ENCODE measurements around the gene ZBTB1. TPM values are rescaled to one million over a fixed set of nuclear protein-coding genes. Genes with fewer than 3 reads are reported as not detected.

The ZBTB1 gene
- total and polyA plus RNA-seq, 10 of the 15 experiments (the other 5 are each of a cell fraction or from before 2014, with no cell fraction given) = 12.3 to 127 (median 40.0) TPM

DNA sequence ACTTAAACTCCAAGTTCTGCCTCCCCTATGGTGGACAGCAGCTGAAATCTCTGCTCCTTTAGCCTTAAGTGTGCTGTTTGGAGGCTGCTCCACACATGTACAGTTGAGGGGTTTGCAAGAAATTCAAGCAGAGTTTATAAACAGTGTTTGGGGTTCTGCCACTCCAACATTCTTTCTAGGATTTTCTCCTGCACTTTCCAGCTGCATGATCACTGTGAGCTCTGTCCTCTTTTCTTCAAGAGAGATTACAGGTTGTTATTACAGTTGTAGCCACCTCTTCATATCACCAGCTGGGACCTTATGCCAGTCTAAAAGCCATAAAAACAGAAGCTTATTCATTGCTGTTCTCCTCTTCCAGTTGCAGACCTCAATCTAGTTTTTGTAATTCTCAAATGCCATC, 9.3 kb upstream of the ZBTB1 start:
- Histone ChIP-seq H3K4me3 (no peak overlapping the region), H4K20me1 (ENCODE audit: control insufficient read depth, insufficient read depth) (no peaks in the 10 kb centered on the region), H3K9me3 (replicated peaks; ENCODE audit: control insufficient read depth, insufficient read depth, low read length) (no peaks in the 10 kb centered on the region), H3K27ac (ENCODE audit: control insufficient read depth, insufficient read depth) (no peak overlapping the region), H3K4me2 (ENCODE audit: control insufficient read depth, insufficient read depth) (no peak overlapping the region), H3K9ac (ENCODE audit: control insufficient read depth, insufficient read depth, low read length) (no peak overlapping the region), H3K36me3 (ENCODE audit: control insufficient read depth in 2 of 2, insufficient read depth in 2 of 2, low read length in 1 of 2) (peaks cover 0 to 16% of the 10 kb centered on the region in 2 experiments; a peak in 1 of 4 replicates), H2AFZ (ENCODE audit: control insufficient read depth, low read depth, low read length) (no peak overlapping the region), H3K79me2 (ENCODE audit: control insufficient read depth, insufficient read depth, low read length) (peaks cover 46% of the 10 kb centered on the region), H3K27me3 (replicated peaks in 1 of 2; ENCODE audit: control insufficient read depth in 2 of 2, insufficient read depth in 2 of 2, low read length in 1 of 2) (no peaks in the 10 kb centered on the region), H3K4me1 (ENCODE audit: control insufficient read depth, insufficient read depth, low read length) (0 out of 2 replicates have a peak, but pooled peaks cover 3% of the 10 kb centered on the region)
- TF ChIP-seq, protein P1, sequence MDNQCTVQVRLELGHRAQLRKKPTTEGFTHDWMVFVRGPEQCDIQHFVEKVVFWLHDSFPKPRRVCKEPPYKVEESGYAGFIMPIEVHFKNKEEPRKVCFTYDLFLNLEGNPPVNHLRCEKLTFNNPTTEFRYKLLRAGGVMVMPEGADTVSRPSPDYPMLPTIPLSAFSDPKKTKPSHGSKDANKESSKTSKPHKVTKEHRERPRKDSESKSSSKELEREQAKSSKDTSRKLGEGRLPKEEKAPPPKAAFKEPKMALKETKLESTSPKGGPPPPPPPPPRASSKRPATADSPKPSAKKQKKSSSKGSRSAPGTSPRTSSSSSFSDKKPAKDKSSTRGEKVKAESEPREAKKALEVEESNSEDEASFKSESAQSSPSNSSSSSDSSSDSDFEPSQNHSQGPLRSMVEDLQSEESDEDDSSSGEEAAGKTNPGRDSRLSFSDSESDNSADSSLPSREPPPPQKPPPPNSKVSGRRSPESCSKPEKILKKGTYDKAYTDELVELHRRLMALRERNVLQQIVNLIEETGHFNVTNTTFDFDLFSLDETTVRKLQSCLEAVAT (IDR thresholded peaks at IDR 0.05) = no peak
- TF ChIP-seq SMC3 (IDR thresholded peaks at IDR 0.05; ENCODE audit: borderline replicate concordance, low read length) (no peak), EZH2 (IDR thresholded peaks at IDR 0.05; ENCODE audit: borderline replicate concordance, control insufficient read depth, low read depth, low read length) (no peak), TARDBP (IDR thresholded peaks at IDR 0.05; ENCODE audit: borderline replicate concordance) (no peak), CHD4 (IDR thresholded peaks at IDR 0.05) (no peak), BHLHE40 (IDR thresholded peaks at IDR 0.05; ENCODE audit: borderline replicate concordance in 1 of 2, low read depth in 2 of 2, low read length in 1 of 2) (no peak), EGR1 (IDR thresholded peaks at IDR 0.05; ENCODE audit: borderline replicate concordance in 1 of 2, low read depth in 2 of 2, low read length in 2 of 2) (no peak), MEF2B (IDR thresholded peaks at IDR 0.05; ENCODE audit: partially characterized antibody, poor library complexity, severe bottlenecking) (no peak), SMARCA5 (IDR thresholded peaks at IDR 0.05) (no peak), PAX8 (IDR thresholded peaks at IDR 0.05) (no peak), RBBP5 (conservative IDR thresholded peaks at IDR 0.05) (no peak), EED (IDR thresholded peaks at IDR 0.05; ENCODE audit: low read depth) (no peak), ZNF274 (IDR thresholded peaks at IDR 0.05; ENCODE audit: insufficient read depth, insufficient read length) (no peak), GATAD2B (conservative IDR thresholded peaks at IDR 0.05; ENCODE audit: low read depth) (no peak), NBN (IDR thresholded peaks at IDR 0.05) (no peak)
- TF ChIP-seq, protein P2, sequence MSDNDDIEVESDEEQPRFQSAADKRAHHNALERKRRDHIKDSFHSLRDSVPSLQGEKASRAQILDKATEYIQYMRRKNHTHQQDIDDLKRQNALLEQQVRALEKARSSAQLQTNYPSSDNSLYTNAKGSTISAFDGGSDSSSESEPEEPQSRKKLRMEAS (IDR thresholded peaks at IDR 0.05; ENCODE audit: low read depth, low read length) = no peak
- TF ChIP-seq, protein P3, sequence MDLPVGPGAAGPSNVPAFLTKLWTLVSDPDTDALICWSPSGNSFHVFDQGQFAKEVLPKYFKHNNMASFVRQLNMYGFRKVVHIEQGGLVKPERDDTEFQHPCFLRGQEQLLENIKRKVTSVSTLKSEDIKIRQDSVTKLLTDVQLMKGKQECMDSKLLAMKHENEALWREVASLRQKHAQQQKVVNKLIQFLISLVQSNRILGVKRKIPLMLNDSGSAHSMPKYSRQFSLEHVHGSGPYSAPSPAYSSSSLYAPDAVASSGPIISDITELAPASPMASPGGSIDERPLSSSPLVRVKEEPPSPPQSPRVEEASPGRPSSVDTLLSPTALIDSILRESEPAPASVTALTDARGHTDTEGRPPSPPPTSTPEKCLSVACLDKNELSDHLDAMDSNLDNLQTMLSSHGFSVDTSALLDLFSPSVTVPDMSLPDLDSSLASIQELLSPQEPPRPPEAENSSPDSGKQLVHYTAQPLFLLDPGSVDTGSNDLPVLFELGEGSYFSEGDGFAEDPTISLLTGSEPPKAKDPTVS (IDR thresholded peaks at IDR 0.05; ENCODE audit: low read depth, low read length) = no peak
- TF ChIP-seq, protein P4, sequence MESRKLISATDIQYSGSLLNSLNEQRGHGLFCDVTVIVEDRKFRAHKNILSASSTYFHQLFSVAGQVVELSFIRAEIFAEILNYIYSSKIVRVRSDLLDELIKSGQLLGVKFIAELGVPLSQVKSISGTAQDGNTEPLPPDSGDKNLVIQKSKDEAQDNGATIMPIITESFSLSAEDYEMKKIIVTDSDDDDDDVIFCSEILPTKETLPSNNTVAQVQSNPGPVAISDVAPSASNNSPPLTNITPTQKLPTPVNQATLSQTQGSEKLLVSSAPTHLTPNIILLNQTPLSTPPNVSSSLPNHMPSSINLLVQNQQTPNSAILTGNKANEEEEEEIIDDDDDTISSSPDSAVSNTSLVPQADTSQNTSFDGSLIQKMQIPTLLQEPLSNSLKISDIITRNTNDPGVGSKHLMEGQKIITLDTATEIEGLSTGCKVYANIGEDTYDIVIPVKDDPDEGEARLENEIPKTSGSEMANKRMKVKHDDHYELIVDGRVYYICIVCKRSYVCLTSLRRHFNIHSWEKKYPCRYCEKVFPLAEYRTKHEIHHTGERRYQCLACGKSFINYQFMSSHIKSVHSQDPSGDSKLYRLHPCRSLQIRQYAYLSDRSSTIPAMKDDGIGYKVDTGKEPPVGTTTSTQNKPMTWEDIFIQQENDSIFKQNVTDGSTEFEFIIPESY (IDR thresholded peaks at IDR 0.05) = no peak
- no peak for ATAC-seq
- in situ Hi-C loops (cut with MboI) = no loop called here
- ChIA-PET SMC1A (ENCODE audit: uncharacterized antibody, unreplicated experiment) (interaction anchor here (0.7 to 6.4 kb wide), 9 partner anchors 11 to 141 kb away, joined by 3 to 51 read pairs (median 4); no protein-coding TSS in a partner anchor), RAD21 (ENCODE audit: unreplicated experiment) (interaction anchor here (0.9 to 1.6 kb wide), 2 partner anchors 15 to 49 kb away, joined by 4 to 5 read pairs; no protein-coding TSS in a partner anchor), POLR2A (interaction anchor here (0.9 to 1.7 kb wide), 2 partner anchors 20 to 30 kb away, joined by 3 read pairs; partner anchors contain the start of gene AKAP5), CTCF (interaction anchor here (0.7 to 6.3 kb wide), 9 partner anchors 11 to 152 kb away, joined by 3 to 43 read pairs (median 13); no protein-coding TSS in a partner anchor)
- no peak for DNase-seq (ENCODE audit: low read depth, low spot score)
- BruUV-seq (replicated peaks) = no TSS peak
- no peak for FAIRE-seq
- intact Hi-C loops (cut with micrococcal nuclease; ENCODE audit: unreplicated experiment) = no loop called here

Measured in GM12878 (cell line).